HL-60 (cell line): Measurements from ENCODE around the gene CD1D.

Experiments used
- CTCF ChIP-seq: IDR thresholded peaks from one replicate; pipeline ENCODE4 v1.5.1; 2011; ENCODE audit warnings: low read length, control low read depth, inconsistent platforms; ENCODE audit not compliant: insufficient read depth
- POLR2AphosphoS5 ChIP-seq: IDR thresholded peaks from 2 replicates; pipeline ENCODE4 v1.6.1; 2012; ENCODE audit warnings: low read depth
- SPI1 ChIP-seq: IDR thresholded peaks from 2 replicates; pipeline ENCODE4 v1.6.1; 2012; ENCODE audit warnings: low read depth, mild to moderate bottlenecking, borderline replicate concordance

GRCh38 chr1:158180741-158181576, at the start of gene CD1D:
- no peak for TF ChIP-seq CTCF
- no peak for TF ChIP-seq SPI1
- no peak for TF ChIP-seq POLR2AphosphoS5
